Measurements from ENCODE around the gene DLX1.

The DLX1 gene

DNA sequence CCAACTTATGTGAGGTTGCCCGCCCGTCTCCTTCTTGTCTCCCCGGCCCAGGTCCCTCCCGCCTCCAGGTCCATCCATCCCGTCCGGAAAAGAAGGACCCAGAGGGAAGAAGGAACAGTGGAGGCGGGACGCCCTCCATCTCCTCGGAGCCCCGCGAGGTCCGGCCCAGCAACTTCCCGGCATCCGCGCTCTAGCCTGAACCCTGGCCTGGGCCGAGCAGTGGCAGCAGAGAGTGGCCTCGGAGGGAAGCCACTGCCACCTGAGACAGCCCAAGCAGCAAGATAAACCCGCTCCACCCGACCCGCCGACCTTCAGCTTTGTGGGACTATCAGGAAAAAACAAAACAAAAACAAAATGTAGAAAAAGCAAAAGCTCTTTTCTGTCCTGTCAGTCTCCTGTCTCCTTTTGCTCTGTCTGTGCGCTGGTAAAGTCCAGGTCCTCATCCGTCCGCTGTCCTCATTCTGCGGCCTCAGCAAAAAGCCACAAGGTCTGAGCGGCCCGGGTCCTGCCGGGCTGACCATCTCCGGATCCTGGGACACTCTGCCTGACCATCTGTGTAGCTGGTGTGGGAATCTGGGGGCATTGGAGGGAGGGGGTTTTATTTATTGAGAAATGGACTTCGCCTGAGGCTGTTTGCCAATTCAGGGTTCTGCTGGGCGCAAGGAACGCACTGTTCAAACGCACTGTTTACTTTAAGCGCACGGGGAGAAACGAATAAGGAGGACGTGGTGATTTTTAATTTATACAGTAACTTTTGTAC lies 3.1 kb downstream of the DLX1 start:
- H3K4me3 ChIP-seq (ENCODE audit: low read depth, low read length) = no peak overlapping the region
- TF ChIP-seq, protein P1, sequence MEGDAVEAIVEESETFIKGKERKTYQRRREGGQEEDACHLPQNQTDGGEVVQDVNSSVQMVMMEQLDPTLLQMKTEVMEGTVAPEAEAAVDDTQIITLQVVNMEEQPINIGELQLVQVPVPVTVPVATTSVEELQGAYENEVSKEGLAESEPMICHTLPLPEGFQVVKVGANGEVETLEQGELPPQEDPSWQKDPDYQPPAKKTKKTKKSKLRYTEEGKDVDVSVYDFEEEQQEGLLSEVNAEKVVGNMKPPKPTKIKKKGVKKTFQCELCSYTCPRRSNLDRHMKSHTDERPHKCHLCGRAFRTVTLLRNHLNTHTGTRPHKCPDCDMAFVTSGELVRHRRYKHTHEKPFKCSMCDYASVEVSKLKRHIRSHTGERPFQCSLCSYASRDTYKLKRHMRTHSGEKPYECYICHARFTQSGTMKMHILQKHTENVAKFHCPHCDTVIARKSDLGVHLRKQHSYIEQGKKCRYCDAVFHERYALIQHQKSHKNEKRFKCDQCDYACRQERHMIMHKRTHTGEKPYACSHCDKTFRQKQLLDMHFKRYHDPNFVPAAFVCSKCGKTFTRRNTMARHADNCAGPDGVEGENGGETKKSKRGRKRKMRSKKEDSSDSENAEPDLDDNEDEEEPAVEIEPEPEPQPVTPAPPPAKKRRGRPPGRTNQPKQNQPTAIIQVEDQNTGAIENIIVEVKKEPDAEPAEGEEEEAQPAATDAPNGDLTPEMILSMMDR (IDR thresholded peaks at IDR 0.05; ENCODE audit: low read depth, low read length) = no peak

DNA sequence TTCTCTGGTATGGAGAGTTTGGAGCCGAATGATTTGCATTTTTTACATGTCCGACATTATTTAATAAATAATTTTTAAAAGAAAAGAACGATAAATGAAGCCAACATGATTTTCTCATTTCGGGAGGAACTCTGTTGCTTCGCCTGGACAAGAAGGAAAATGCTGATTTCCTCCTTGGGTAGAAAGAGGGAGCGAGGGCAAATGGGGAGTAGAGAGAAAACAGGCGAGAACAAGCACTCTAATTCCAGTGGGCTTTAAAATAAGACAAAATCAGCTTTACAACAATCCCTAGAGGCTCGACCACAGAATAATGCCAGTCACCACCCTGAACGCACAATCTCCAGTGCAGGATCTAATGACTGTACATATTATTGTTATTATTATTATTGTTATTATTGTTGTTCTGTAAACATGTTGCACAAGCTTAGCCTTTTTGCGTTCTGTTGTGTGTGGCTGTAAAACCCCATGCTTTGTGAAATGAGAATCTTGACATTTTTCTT lies 3.7 kb downstream of the DLX1 start:
- H3K4me3 ChIP-seq (ENCODE audit: low read depth, low read length) = no peak overlapping the region
- TF ChIP-seq, protein P1 (IDR thresholded peaks at IDR 0.05; ENCODE audit: low read depth, low read length) = no peak

DNA sequence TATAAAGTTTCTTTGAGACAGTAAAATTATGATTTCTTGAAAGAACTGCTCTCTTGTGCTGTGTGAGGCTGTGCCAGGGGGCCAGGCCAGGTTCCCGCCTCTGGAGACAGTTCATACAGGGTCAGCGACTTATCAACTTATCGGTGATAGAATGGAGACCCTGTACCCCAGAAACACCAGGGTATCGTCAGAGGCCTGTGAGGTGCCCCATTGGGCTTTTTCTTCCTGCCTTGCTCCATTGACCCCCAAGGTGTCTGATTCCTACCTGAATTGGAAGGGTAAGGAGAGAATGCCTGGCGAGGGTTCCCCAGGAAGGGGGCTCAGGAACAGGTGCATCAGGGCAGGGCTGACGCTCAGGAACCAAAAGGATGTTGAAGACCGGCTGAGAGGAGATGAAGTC lies 4.3 kb downstream of the DLX1 start:
- TF ChIP-seq, protein P1 (IDR thresholded peaks at IDR 0.05; ENCODE audit: low read depth, low read length) = no peak
- no peak overlapping the region for H3K4me3 ChIP-seq (ENCODE audit: low read depth, low read length)

DNA sequence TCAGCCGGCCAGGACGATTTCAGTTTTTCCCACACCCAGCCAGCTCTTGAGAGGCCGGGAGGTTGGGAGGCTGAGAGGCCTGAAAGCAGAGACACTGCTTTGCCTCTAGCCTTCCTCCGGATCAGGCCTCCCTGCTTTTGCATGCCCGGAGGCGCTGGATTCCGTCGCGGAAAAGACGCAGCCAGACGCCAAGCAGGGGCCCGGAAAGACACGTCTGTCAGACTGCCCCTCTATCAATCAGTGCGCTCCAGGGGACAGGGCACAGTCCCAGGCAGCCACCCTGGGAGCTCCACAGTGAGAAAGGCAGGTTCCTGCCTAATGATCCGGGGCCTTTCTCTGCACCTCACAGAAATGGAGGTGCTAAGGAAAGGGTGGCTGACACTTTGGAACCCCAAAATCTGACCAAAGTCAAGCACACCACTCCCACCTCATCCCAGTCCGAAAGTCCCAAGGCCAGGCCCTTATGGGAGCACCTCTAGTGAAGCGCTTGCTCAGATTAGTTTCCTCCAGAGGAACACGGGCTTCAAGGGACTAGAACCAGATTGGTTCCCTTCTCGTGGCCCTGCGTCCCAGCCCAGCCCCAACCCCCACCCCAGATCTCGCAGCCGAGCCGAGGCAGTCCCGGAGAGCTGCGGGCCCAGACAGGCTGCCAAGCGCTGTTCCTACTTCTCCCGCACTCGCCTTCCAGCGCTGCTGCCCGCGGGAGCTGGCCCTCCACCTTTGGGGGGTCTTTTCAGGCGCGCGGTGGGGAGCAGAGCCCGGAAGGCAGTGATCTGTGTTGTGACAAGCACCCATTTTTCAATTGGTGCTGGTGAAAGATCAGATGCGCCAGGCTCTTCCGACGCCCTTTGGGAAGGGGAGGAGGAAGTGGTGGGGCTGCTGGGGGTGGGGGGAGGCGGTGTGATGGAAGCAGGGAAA lies 5.0 kb downstream of the DLX1 start:
- TF ChIP-seq, protein P1 (IDR thresholded peaks at IDR 0.05; ENCODE audit: low read depth, low read length) = no peak
- no peak overlapping the region for H3K4me3 ChIP-seq (ENCODE audit: low read depth, low read length)

DNA sequence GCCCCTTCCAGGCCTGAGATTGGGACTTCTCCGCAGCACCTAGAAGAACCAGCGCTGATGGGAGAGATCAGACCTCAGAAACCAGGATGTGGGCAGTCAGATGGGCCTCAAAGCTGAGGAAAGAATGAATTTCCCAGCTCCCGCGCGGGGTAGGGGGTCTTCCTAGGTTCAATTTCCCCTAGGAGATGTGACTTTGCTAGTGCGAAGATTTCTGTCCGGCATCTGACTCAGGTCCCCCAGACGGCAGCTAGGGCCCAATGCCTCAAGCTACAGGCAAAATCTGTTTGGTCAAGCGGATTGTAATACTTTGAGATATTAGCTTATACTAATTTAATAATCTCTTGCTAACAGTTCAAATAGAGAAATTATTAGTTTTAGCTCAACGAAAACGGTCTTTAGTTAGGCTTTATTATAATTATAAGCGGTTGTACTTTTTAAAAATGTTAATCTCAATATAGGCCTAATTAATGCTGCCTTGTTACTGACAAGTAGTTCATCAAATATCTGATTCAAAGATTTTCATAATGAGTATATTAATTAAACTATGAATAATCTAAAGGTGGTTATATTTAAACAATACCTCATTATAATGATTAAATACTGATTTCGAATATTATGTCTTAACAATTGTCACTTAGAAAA lies 5.8 kb downstream of the DLX1 start:
- TF ChIP-seq, protein P1 (IDR thresholded peaks at IDR 0.05; ENCODE audit: low read depth, low read length) = no peak
- no peak overlapping the region for H3K4me3 ChIP-seq (ENCODE audit: low read depth, low read length)

DNA sequence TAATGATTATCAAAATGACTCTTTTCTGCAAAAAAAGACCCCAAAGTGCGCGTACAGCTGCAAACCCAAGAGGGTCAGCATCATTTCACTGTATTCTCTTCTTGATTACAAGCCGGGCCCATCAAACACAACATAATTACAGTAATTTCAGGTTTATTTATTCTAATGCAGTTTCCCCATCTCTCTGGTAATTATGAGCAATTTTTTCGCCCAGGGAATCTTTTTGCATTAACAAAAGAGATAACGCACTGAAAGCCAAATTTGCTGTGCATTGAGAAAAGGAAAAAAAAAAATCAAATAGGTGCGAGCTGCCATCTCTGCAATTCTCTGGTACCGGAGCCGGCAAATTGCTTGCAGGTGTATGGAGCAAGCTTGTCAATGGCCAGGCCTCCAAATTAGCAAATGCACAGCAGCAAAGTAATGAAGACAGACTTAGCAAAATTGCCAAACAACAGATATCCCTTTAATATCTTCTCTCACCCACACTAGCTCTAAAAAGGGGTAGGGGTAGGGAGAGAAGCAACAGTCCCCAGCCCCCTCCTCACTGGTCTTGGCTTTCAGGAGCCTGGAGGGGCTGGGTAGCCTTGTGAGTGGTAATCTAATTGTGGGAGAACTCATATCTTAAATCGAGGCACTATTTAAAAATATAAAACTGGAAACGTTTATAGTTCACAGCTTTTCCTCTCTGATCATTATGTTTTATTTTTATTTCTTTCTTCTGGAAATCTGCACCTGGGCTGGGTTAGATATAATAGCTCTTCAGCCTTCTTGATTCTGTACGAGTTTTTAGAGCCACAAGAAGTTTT lies 6.7 kb downstream of the DLX1 start:
- H3K4me3 ChIP-seq (ENCODE audit: low read depth, low read length) = no peak overlapping the region
- TF ChIP-seq, protein P1 (IDR thresholded peaks at IDR 0.05; ENCODE audit: low read depth, low read length) = no peak

All from WI38 (cell line).